DOHH2 (cell line): ENCODE data around the gene ZSCAN21.

ENCODE experiments used
- H3F3A ChIP-seq: fragments of 200-600 bp; sonication (generic), shearing (Covaris generic); 2 replicates; pipeline ENCODE4 v1.6.0; 2016; ENCODE audit warnings: antibody characterized with exemption, mild to moderate bottlenecking; ENCODE audit not compliant: control insufficient read depth, insufficient read depth
- H3K27ac ChIP-seq: fragments of 200-600 bp; sonication (generic); 2 replicates; pipeline ENCODE4 v1.5.1; 2014; ENCODE audit warnings: low read depth, mild to moderate bottlenecking, low read length, moderate library complexity
- H3K27me3 ChIP-seq: fragments of 200-600 bp; sonication (generic); 2 replicates; pipeline ENCODE4 v1.6.1; 2014; ENCODE audit warnings: mild to moderate bottlenecking, low read length, mixed read lengths; ENCODE audit not compliant: control insufficient read depth
- H3K36me3 ChIP-seq: fragments of 200-600 bp; sonication (generic); 2 replicates; pipeline ENCODE4 v1.6.1; 2014; ENCODE audit warnings: mild to moderate bottlenecking, low read length, moderate library complexity, mixed read lengths; ENCODE audit not compliant: control insufficient read depth
- H3K4me1 ChIP-seq: fragments of 200-600 bp; sonication (generic); 2 replicates; pipeline ENCODE4 v1.6.1; 2014; ENCODE audit warnings: mild to moderate bottlenecking, low read length, mixed read lengths; ENCODE audit not compliant: control insufficient read depth
- H3K4me2 ChIP-seq: fragments of 200-600 bp; sonication (generic); 2 replicates; pipeline ENCODE4 v1.6.0; 2014; ENCODE audit warnings: mild to moderate bottlenecking, low read length, moderate library complexity
- H3K4me3 ChIP-seq: fragments of 200-600 bp; sonication (generic); 2 replicates; pipeline ENCODE4 v1.5.1; 2014; ENCODE audit warnings: mild to moderate bottlenecking, low read length, mixed read lengths
- H3K79me2 ChIP-seq: fragments of 200-600 bp; sonication (generic); 2 replicates; pipeline ENCODE4 v1.6.1; 2014; ENCODE audit warnings: mild to moderate bottlenecking, low read length, mixed read lengths; ENCODE audit not compliant: control insufficient read depth
- H3K9me2 ChIP-seq: fragments of 200-600 bp; sonication (generic); replicated peaks from 2 replicates; pipeline ENCODE4 v1.6.1; 2014; ENCODE audit warnings: mild to moderate bottlenecking, low read length, mixed read lengths; ENCODE audit not compliant: control insufficient read depth
- H3K9me3 ChIP-seq: fragments of 200-600 bp; sonication (generic); 2 replicates; pipeline ENCODE4 v1.6.1; 2014; ENCODE audit warnings: antibody characterized with exemption, low read length, mixed read lengths; ENCODE audit not compliant: control insufficient read depth, insufficient read depth
- H4K20me1 ChIP-seq: fragments of 200-600 bp; sonication (generic); 2 replicates; pipeline ENCODE4 v1.6.0; 2014; ENCODE audit warnings: low read depth, mild to moderate bottlenecking, antibody characterized with exemption, low read length, moderate library complexity; ENCODE audit not compliant: control insufficient read depth, insufficient read depth
- EZH2phosphoT487 ChIP-seq: fragments of 200-600 bp; sonication (generic); IDR thresholded peaks from 2 replicates; pipeline ENCODE4 v1.6.1; 2017; ENCODE audit warnings: borderline replicate concordance, mild to moderate bottlenecking, antibody characterized with exemption, low read length, moderate library complexity, mixed read lengths
- TF ChIP-seq, protein P1 (sequence below): fragments of 200-600 bp; sonication (generic); IDR thresholded peaks from one replicate; pipeline ENCODE4 v1.5.1; 2014; ENCODE audit warnings: antibody characterized with exemption, mild to moderate bottlenecking, low read depth, low read length; ENCODE audit not compliant: poor library complexity, severe bottlenecking

ZSCAN21 gene

DNA sequence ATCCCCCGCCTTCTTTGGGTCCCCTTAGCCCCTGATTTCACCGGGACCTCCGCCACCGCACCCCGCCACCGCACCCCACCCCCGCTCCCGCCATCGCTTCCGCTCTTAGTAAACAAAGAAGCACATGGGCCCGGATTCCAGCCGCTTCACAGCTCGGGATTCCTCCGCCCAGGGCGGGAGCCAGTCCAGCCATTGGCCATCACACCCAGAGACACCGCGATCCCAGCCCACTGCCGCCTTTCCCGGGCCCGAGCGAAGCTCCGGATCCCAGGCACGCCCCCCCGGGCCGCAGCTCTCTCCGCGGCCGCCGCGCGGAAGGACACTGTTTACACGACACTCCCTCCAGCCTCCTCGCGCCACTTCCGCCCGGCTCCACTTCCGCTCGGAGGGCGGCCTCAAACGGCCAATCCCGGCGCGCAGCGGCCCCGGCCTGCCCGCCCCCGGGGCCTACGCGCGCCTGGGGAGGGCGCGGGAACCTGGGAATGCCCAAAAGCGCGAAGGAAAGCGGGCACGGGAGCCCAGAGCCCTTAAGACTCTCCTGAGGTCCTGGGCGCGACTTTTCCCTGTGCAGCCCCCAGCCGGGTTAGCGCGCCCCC is 50.9 kb downstream of the ZSCAN21 start:
- H3K4me3 ChIP-seq: peak overlapping the region; percentile 99
- peaks cover 43% of the 10 kb centered on the region for H3F3A ChIP-seq
- no peaks in the 10 kb centered on the region for H3K9me2 ChIP-seq
- peaks cover 76% of the 10 kb centered on the region for H3K36me3 ChIP-seq
- no peaks in the 10 kb centered on the region for H3K9me3 ChIP-seq
- no peaks in the 10 kb centered on the region for H3K27me3 ChIP-seq
- H3K4me1 ChIP-seq: peaks cover 28% of the 10 kb centered on the region
- TF ChIP-seq, protein P1, sequence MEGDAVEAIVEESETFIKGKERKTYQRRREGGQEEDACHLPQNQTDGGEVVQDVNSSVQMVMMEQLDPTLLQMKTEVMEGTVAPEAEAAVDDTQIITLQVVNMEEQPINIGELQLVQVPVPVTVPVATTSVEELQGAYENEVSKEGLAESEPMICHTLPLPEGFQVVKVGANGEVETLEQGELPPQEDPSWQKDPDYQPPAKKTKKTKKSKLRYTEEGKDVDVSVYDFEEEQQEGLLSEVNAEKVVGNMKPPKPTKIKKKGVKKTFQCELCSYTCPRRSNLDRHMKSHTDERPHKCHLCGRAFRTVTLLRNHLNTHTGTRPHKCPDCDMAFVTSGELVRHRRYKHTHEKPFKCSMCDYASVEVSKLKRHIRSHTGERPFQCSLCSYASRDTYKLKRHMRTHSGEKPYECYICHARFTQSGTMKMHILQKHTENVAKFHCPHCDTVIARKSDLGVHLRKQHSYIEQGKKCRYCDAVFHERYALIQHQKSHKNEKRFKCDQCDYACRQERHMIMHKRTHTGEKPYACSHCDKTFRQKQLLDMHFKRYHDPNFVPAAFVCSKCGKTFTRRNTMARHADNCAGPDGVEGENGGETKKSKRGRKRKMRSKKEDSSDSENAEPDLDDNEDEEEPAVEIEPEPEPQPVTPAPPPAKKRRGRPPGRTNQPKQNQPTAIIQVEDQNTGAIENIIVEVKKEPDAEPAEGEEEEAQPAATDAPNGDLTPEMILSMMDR: no peak
- TF ChIP-seq EZH2phosphoT487: no peak
- H4K20me1 ChIP-seq: peaks cover 29% of the 10 kb centered on the region
- peak overlapping the region; percentile 92 for H3K4me2 ChIP-seq
- peak overlapping the region; percentile 97 for H3K27ac ChIP-seq
- H3K79me2 ChIP-seq: peaks cover 61% of the 10 kb centered on the region

DNA sequence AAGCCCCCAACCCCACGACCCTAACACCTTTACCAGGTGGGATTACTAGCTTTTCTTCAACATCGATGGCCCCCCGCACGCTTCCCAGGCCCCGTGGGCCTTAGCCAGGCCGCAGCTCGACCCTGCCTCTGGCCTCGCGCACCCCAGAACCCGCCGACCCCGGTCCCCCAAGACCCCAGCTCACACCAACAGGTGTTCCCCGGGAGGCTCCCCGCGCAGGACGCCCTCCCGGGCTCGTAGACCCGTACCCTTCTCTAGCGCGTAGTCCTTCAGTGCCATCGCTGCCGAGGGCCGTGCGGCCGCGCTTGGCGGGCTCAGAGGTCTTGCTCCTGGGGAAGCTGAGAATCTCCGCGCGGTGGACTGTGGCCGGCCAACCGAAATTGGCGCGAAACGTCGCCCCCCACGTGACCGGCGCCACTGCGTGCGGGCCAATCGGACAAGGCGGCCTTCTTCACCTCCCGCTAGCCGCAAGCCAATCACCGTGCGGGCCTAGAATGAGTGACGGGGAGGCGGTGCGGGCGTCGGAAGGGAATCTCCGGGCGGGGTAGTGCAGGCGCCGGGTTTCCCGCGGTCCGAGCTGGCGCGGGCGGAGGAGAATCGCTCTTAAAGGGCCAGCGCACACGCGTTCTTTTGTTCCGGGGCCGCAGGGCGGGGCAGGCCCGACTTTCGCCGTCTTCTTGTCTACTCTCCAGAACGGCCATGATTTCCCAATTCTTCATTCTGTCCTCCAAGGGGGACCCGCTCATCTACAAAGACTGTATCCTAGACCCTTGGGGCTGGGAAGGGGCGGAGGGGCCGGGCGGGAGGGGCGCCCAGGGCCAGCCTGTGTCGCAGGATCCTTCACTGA is 51.7 kb downstream of the ZSCAN21 start, which contains the start of the genes AP4M1 and MCM7:
Gene AP4M1, plus strand, starts transcription at position 628 of the 847 bp plus-strand sequence. Its CDS starts 72 bp downstream, at position 700.
Gene MCM7, minus strand, starts transcription at position 382 of the 847 bp plus-strand sequence. Its CDS starts 103 bp downstream, at position 279.
- peaks cover 57% of the 10 kb centered on the region for H3K79me2 ChIP-seq

GRCh38 chr7:100102950-100103840 is 53.6 kb downstream of the ZSCAN21 start:
- peaks cover 20% of the 10 kb centered on the region for H4K20me1 ChIP-seq
- H3K79me2 ChIP-seq: peaks cover 44% of the 10 kb centered on the region
- H3K36me3 ChIP-seq: peaks cover 75% of the 10 kb centered on the region
- H3K9me2 ChIP-seq: no peaks in the 10 kb centered on the region
- H3F3A ChIP-seq: peaks cover 23% of the 10 kb centered on the region
- TF ChIP-seq, protein P1: no peak
- no peak for TF ChIP-seq EZH2phosphoT487
- no peak overlapping the region for H3K27ac ChIP-seq
- H3K4me2 ChIP-seq: peak overlapping the region; percentile 92
- H3K4me3 ChIP-seq: peak overlapping the region; percentile 99
- H3K4me1 ChIP-seq: peaks cover 28% of the 10 kb centered on the region
- H3K9me3 ChIP-seq: no peaks in the 10 kb centered on the region
- no peaks in the 10 kb centered on the region for H3K27me3 ChIP-seq

More for the DNA sequence above, 51.7 kb downstream of the ZSCAN21 start, which contains the start of the genes AP4M1 and MCM7:
- Histone ChIP-seq H3K4me2 (peak within 1 kb of the TSS; percentile 92), H4K20me1 (peaks cover 29% of the 10 kb centered on the region), H3K9me3 (no peaks in the 10 kb centered on the region), H3K36me3 (peaks cover 76% of the 10 kb centered on the region), H3K27ac (peak within 1 kb of the TSS; percentile 97), H3K9me2 (no peaks in the 10 kb centered on the region), H3K4me1 (peaks cover 28% of the 10 kb centered on the region), H3K27me3 (no peaks in the 10 kb centered on the region), H3K4me3 (peak within 1 kb of the TSS; percentile 99), H3F3A (peaks cover 38% of the 10 kb centered on the region)
- TF ChIP-seq, protein P1: no peak
- no peak for TF ChIP-seq EZH2phosphoT487
